ENCODE results near the gene IL18BP. TPM values are rescaled to one million over a fixed set of nuclear protein-coding genes. Genes with fewer than 3 reads are reported as not detected.

The IL18BP gene
- total RNA-seq, 1 experiment from 2014 or later = 5.1 TPM

DNA sequence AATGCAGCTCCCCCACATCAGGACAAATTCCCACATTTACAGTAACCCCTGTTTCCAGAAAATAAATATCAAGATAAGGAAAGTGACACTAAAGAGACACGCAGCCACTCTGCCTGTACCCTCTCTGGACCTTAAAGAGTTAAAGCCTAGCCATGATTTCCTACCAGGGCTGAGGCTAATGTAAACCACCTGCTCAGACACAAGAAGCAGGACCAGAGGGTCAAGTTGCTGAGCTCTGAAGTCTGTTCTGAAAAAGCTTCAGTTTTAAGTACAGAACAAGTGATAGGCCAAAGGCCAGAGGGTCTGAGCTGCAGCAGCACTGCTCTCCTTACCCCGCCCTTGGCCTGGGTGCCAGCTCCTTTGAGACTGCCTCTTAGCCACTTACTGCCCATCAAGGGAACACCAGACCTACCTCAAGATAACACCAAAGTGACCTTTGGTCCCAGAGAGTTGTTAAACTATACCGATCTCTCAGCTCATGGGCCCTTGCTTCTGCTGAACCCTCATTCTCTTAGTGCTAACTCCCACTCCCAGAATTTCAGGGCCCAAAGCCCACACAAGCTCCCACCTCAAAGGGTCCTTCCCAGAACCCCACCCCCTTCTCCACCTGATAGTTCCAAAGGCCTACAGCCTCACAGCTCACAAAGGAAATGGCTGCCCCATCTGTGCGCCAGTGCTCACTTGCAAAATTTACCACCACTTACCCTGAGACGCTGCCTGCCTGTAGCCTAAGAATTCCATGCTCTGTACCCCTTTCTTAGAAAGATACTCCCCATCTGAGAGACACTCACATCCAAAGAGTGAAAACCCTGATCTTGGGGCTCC, 40.5 kb downstream of the IL18BP start:
- Mint-ChIP-seq H3K9me3 (ENCODE audit: unreplicated experiment) (no peaks in the 10 kb centered on the region), H3K27me3 (ENCODE audit: insufficient read depth, unreplicated experiment) (no peaks in the 10 kb centered on the region), H3K36me3 (ENCODE audit: insufficient read depth, unreplicated experiment) (peaks cover 36% of the 10 kb centered on the region), H3K4me1 (ENCODE audit: insufficient read depth, unreplicated experiment) (peaks cover 26% of the 10 kb centered on the region), H3K4me3 (ENCODE audit: unreplicated experiment) (no peak overlapping the region), H3K27ac (ENCODE audit: low read depth, unreplicated experiment) (no peak overlapping the region)
- BruUV-seq (replicated peaks) = no TSS peak
- CTCF ChIA-PET = interaction anchor here (0.6 to 4.6 kb wide), 21 partner anchors 10 to 376 kb away, joined by 3 to 81 read pairs (median 4); no protein-coding TSS in a partner anchor
- POLR2A ChIA-PET = interaction anchor here (0.7 to 10.0 kb wide), 22 partner anchors 8 to 184 kb away, joined by 3 to 282 read pairs (median 4); partner anchors contain the start of genes ANAPC15, LRRC51 and NUMA1
- no peak for DNase-seq (ENCODE audit: unreplicated experiment)
- TF ChIP-seq, protein P1, sequence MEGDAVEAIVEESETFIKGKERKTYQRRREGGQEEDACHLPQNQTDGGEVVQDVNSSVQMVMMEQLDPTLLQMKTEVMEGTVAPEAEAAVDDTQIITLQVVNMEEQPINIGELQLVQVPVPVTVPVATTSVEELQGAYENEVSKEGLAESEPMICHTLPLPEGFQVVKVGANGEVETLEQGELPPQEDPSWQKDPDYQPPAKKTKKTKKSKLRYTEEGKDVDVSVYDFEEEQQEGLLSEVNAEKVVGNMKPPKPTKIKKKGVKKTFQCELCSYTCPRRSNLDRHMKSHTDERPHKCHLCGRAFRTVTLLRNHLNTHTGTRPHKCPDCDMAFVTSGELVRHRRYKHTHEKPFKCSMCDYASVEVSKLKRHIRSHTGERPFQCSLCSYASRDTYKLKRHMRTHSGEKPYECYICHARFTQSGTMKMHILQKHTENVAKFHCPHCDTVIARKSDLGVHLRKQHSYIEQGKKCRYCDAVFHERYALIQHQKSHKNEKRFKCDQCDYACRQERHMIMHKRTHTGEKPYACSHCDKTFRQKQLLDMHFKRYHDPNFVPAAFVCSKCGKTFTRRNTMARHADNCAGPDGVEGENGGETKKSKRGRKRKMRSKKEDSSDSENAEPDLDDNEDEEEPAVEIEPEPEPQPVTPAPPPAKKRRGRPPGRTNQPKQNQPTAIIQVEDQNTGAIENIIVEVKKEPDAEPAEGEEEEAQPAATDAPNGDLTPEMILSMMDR (IDR thresholded peaks at IDR 0.05; ENCODE audit: unreplicated experiment) = no peak
- intact Hi-C loops (cut with micrococcal nuclease) = no loop called here

DNA sequence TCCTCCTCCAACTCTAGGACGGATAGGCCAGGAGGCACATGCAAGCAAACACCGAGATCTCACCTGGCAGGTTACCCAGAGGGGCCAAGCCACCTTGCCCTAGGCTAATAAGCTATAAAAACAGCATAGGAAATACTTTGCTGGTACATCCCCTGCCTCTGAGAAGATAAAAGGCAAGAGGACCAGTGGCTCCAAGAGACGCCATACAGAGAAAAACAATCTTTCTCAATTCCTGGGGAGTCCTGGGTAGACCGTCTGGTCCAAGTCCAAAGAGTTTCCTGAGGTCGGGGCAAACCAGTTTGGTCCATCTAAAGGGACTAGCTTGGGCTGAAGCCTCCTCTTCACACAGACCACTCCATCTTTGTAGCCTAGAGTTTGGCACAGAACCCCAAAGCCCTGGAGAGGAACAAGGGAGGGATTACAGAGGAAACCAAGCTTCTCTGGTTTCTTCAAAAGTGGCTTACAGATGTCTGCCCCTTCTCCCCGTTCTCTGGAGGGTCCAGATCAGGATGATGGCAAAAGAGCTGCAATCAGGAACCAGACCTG, 41.2 kb downstream of the IL18BP start:
- DNase-seq (ENCODE audit: unreplicated experiment) = no peak
- TF ChIP-seq, protein P1 (IDR thresholded peaks at IDR 0.05; ENCODE audit: unreplicated experiment) = no peak
- Mint-ChIP-seq H3K27me3 (ENCODE audit: insufficient read depth, unreplicated experiment) (no peaks in the 10 kb centered on the region), H3K4me1 (ENCODE audit: insufficient read depth, unreplicated experiment) (peaks cover 26% of the 10 kb centered on the region), H3K4me3 (ENCODE audit: unreplicated experiment) (no peak overlapping the region), H3K9me3 (ENCODE audit: unreplicated experiment) (no peaks in the 10 kb centered on the region), H3K36me3 (ENCODE audit: insufficient read depth, unreplicated experiment) (peaks cover 32% of the 10 kb centered on the region), H3K27ac (ENCODE audit: low read depth, unreplicated experiment) (no peak overlapping the region)
- ChIA-PET CTCF (interaction anchor here (0.6 to 4.6 kb wide), 18 partner anchors 9 to 144 kb away, joined by 3 to 81 read pairs (median 4); no protein-coding TSS in a partner anchor), POLR2A (interaction anchor here (0.7 to 10.0 kb wide), 24 partner anchors 10 to 1744 kb away, joined by 3 to 282 read pairs (median 8); partner anchors contain the start of genes ANAPC15, INPPL1, LRRC51 and NUMA1)
- BruUV-seq (replicated peaks) = no TSS peak
- intact Hi-C loops (cut with micrococcal nuclease) = loop anchor here (1.0 kb wide), 1 partner anchor 40 kb away; the partner anchor contains the start of genes LRRC51 and NUMA1

DNA sequence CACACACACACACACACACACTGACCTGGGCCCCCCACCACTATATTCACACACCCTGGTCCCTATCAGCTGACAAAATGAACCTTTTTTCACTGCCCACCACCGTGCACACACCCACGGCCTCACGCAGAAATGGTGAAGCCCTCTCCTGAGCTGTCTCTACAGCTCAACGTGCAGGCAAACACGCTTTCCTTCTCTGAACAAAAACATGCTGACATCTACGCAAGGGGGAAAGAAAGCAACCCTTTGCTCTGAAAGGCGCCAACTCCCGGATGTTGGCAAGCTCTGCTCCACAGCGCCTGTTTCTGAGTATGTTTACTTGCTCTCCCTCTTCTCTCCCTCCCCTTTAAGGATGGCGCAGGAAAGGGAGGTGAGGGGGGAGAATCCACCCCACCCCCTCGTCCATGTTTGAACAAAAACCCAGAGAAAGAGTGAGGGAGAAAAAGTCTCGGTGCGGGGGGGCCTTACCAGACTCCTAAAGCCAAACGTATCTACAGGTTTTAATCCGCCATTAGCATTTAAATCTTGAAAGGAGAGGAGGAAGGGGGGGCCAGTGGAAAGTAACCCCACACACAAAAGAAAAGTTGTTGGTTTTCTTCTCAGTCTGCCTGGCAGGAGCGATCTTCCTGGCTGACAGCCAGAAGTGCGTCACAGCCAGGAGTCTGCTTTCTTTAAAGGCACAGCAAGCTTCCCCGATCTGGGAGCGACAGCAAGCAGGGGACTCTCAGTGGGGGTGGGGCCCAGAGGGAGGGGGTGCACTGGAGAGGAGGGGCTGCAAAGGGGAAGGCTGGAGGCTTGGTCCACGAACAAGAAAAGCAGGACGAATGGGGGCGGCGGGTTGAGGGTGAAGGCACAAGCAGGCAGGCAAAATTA, 42.0 kb downstream of the IL18BP start:
- peaks cover 26% of the 10 kb centered on the region for H3K4me1 Mint-ChIP-seq (ENCODE audit: insufficient read depth, unreplicated experiment)
- DNase-seq (ENCODE audit: unreplicated experiment) = peak; percentile 91
- no peak overlapping the region for H3K27ac Mint-ChIP-seq (ENCODE audit: low read depth, unreplicated experiment)
- intact Hi-C loops (cut with micrococcal nuclease) = loop anchor here (1.0 kb wide), 1 partner anchor 40 kb away; the partner anchor contains the start of genes LRRC51 and NUMA1
- H3K4me3 Mint-ChIP-seq (ENCODE audit: unreplicated experiment) = no peak overlapping the region
- H3K27me3 Mint-ChIP-seq (ENCODE audit: insufficient read depth, unreplicated experiment) = no peaks in the 10 kb centered on the region
- H3K9me3 Mint-ChIP-seq (ENCODE audit: unreplicated experiment) = no peaks in the 10 kb centered on the region
- TSS peak; percentile 68 for BruUV-seq (replicated peaks)
- ChIA-PET POLR2A (interaction anchor here (0.6 to 10.0 kb wide), 28 partner anchors 8 to 1744 kb away, joined by 3 to 282 read pairs (median 7); partner anchors contain the start of genes ANAPC15, INPPL1, LRRC51 and NUMA1), CTCF (interaction anchor here (0.6 to 4.6 kb wide), 13 partner anchors 8 to 143 kb away, joined by 3 to 81 read pairs (median 4); no protein-coding TSS in a partner anchor)
- TF ChIP-seq, protein P1 (IDR thresholded peaks at IDR 0.05; ENCODE audit: unreplicated experiment) = no peak
- H3K36me3 Mint-ChIP-seq (ENCODE audit: insufficient read depth, unreplicated experiment) = peaks cover 27% of the 10 kb centered on the region

Measured in MCF 10A (cell line).